ENCODE results near the gene ZNHIT3.

DNA sequence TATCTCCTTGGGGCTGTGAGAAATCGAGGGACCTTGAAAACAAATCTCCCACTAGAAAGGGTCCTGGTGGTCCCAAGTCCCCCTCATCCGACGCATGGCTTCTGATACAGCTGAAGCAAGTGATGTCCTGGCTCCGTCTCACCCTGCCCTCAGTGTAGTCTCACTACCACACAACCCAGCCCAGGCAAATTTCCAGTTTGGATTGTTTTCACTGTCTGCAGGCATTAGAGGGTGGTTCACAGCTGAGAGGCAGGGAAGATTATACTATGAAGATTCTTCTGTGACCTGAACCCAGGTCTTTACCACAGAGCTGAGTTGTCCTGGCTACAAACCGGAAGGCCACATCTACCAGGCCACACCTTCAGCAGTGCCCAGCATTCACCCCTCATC, 17.7 kb downstream of the ZNHIT3 start:
- TF ChIP-seq EZH2 (IDR thresholded peaks at IDR 0.05; ENCODE audit: low read depth, unreplicated experiment) (no peak), CTCF (conservative IDR thresholded peaks at IDR 0.05; ENCODE audit: low read depth in 2 of 2) (no peak), CREB1 (CRISPR knock-in tag; IDR thresholded peaks at IDR 0.05; ENCODE audit: low read depth) (no peak), ZNF331 (CRISPR knock-in tag; IDR thresholded peaks at IDR 0.05; ENCODE audit: low read depth) (no peak), JUNB (IDR thresholded peaks at IDR 0.05; ENCODE audit: unreplicated experiment) (no peak), EZH2phosphoT487 (IDR thresholded peaks at IDR 0.05; ENCODE audit: unreplicated experiment) (no peak), POLR2AphosphoS5 (IDR thresholded peaks at IDR 0.05; ENCODE audit: low read depth) (no peak)
- TF ChIP-seq, protein P1, sequence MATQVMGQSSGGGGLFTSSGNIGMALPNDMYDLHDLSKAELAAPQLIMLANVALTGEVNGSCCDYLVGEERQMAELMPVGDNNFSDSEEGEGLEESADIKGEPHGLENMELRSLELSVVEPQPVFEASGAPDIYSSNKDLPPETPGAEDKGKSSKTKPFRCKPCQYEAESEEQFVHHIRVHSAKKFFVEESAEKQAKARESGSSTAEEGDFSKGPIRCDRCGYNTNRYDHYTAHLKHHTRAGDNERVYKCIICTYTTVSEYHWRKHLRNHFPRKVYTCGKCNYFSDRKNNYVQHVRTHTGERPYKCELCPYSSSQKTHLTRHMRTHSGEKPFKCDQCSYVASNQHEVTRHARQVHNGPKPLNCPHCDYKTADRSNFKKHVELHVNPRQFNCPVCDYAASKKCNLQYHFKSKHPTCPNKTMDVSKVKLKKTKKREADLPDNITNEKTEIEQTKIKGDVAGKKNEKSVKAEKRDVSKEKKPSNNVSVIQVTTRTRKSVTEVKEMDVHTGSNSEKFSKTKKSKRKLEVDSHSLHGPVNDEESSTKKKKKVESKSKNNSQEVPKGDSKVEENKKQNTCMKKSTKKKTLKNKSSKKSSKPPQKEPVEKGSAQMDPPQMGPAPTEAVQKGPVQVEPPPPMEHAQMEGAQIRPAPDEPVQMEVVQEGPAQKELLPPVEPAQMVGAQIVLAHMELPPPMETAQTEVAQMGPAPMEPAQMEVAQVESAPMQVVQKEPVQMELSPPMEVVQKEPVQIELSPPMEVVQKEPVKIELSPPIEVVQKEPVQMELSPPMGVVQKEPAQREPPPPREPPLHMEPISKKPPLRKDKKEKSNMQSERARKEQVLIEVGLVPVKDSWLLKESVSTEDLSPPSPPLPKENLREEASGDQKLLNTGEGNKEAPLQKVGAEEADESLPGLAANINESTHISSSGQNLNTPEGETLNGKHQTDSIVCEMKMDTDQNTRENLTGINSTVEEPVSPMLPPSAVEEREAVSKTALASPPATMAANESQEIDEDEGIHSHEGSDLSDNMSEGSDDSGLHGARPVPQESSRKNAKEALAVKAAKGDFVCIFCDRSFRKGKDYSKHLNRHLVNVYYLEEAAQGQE (IDR thresholded peaks at IDR 0.05; ENCODE audit: unreplicated experiment), result no peak
